IMR-90 (cell line): ENCODE measurements around the gene SAG. TPM values are rescaled to one million over a fixed set of nuclear protein-coding genes. Genes with fewer than 3 reads are reported as not detected.
"Not testable (repeated sequence)": the region's sequence is repeated elsewhere in the genome, so short reads cannot be mapped to it uniquely, and the experiment has no call there.

Experiments
- ATAC-seq: fragments of 200-7000 bp; cut with Tn5 transposase; 2 replicates; pipeline ENCODE4 v1.9.1; 2020; ENCODE audit warnings: low read depth, mild to moderate bottlenecking, moderate library complexity
- BruUV-seq: library from RNA; stranded (reverse); fragments of 400-500 nt; replicated peaks from 2 replicates; lab custom pipeline; 2021; lab: Mats Ljungman, UMichigan
- CTCF ChIA-PET: fragments of 300-600 bp; formaldehyde crosslinking; extraction: SDS; loops from one replicate; lab custom pipeline; 2021; ENCODE audit warnings: antibody characterized with exemption; lab: Yijun Ruan, JAX
- POLR2A ChIA-PET: fragments of 300-600 bp; sonication (Branson Sonifier 250); formaldehyde crosslinking; loops from one replicate; lab custom pipeline; 2022; ENCODE audit warnings: antibody characterized with exemption; ENCODE audit not compliant: unreplicated experiment; lab: Charles Lee
- DNase-seq: peaks from one replicate; pipeline ENCODE4 v3.0.0; 2013
- H2AFZ ChIP-seq: replicated peaks from 2 replicates; pipeline ENCODE3; 2013; ENCODE audit warnings: low read length, mild to moderate bottlenecking; ENCODE audit not compliant: poor library complexity
- H2AK5ac ChIP-seq: 2 replicates; pipeline ENCODE4 v1.6.1; 2013; ENCODE audit warnings: low read depth, low read length, inconsistent platforms
- H2AK9ac ChIP-seq: replicated peaks from 2 replicates; pipeline ENCODE3; 2013; ENCODE audit warnings: mild to moderate bottlenecking, low read depth, low read length, moderate library complexity; ENCODE audit not compliant: poor library complexity
- H2BK120ac ChIP-seq: 2 replicates; pipeline ENCODE4 v1.6.1; 2013; ENCODE audit warnings: low read depth, low read length, inconsistent platforms
- H2BK15ac ChIP-seq: 3 replicates; pipeline ENCODE4 v1.6.1; 2013; ENCODE audit warnings: low read depth, low read length, inconsistent platforms
- H2BK20ac ChIP-seq: 2 replicates; pipeline ENCODE4 v1.6.1; 2013; ENCODE audit warnings: low read depth, mild to moderate bottlenecking, inconsistent platforms, low read length, moderate library complexity
- H2BK5ac ChIP-seq: 2 replicates; pipeline ENCODE4 v1.6.1; 2013; ENCODE audit warnings: mild to moderate bottlenecking, low read depth, low read length, inconsistent platforms; ENCODE audit not compliant: poor library complexity, severe bottlenecking
- H3K14ac ChIP-seq: replicated peaks from 2 replicates; pipeline ENCODE4 v1.6.1; 2013; ENCODE audit warnings: low read depth, low read length, inconsistent platforms
- H3K18ac ChIP-seq: 2 replicates; pipeline ENCODE4 v1.6.1; 2013; ENCODE audit warnings: low read depth, low read length, control low read depth
- H3K23ac ChIP-seq: 2 replicates; pipeline ENCODE4 v1.6.1; 2013; ENCODE audit warnings: low read depth, low read length, inconsistent platforms
- H3K27ac ChIP-seq: 2 replicates; pipeline ENCODE4 v1.5.1; 2013; ENCODE audit warnings: mild to moderate bottlenecking, control low read depth, low read length; ENCODE audit not compliant: insufficient read depth
- H3K27me3 ChIP-seq: 2 replicates; pipeline ENCODE4 v1.6.1; 2013; ENCODE audit warnings: low read length; ENCODE audit not compliant: control insufficient read depth, insufficient read depth
- H3K36me3 ChIP-seq: 2 replicates; pipeline ENCODE4 v1.6.1; 2013; ENCODE audit warnings: low read length, mixed read lengths; ENCODE audit not compliant: control insufficient read depth, insufficient read depth
- H3K4ac ChIP-seq: 2 replicates; pipeline ENCODE4 v1.6.1; 2013; ENCODE audit warnings: low read depth, low read length, inconsistent platforms
- H3K4me1 ChIP-seq: 2 replicates; pipeline ENCODE4 v1.6.1; 2013; ENCODE audit warnings: low read length, mixed read lengths; ENCODE audit not compliant: control insufficient read depth, insufficient read depth
- H3K4me2 ChIP-seq: 2 replicates; pipeline ENCODE4 v1.6.1; 2013; ENCODE audit warnings: low read depth, mild to moderate bottlenecking, control low read depth, low read length, moderate library complexity
- H3K4me3 ChIP-seq: 2 replicates; pipeline ENCODE4 v1.5.1; 2013; ENCODE audit warnings: low read depth, mild to moderate bottlenecking, control low read depth, low read length, moderate library complexity; ENCODE audit not compliant: insufficient read depth
- H3K56ac ChIP-seq: 2 replicates; pipeline ENCODE4 v1.6.1; 2013; ENCODE audit warnings: low read length, inconsistent platforms; ENCODE audit not compliant: insufficient read depth; ENCODE audit errors: extremely low read depth
- H3K79me1 ChIP-seq, 2 experiments: 2 replicates each; pipeline ENCODE4 v1.6.1; 2013; ENCODE audit warnings: low read length in 2 of 2, inconsistent platforms in 1 of 2, low read depth in 1 of 2
- H3K9ac ChIP-seq: 2 replicates; pipeline ENCODE4 v1.6.1; 2013; ENCODE audit warnings: low read depth, low read length, control low read depth
- H3K9me1 ChIP-seq: 2 replicates; pipeline ENCODE4 v1.6.1; 2013; ENCODE audit warnings: low read length, inconsistent platforms; ENCODE audit not compliant: insufficient read depth
- H3K9me3 ChIP-seq: 2 replicates; pipeline ENCODE4 v1.6.1; 2013; ENCODE audit warnings: low read length; ENCODE audit not compliant: control insufficient read depth, insufficient read depth
- H4K20me1 ChIP-seq: 2 replicates; pipeline ENCODE4 v1.6.1; 2013; ENCODE audit warnings: low read length, inconsistent platforms; ENCODE audit not compliant: insufficient read depth
- H4K5ac ChIP-seq: 2 replicates; pipeline ENCODE4 v1.6.1; 2013; ENCODE audit warnings: mild to moderate bottlenecking, low read depth, low read length, control low read depth
- H4K8ac ChIP-seq, 2 experiments: 2 replicates each; pipeline ENCODE4 v1.6.1; 2013; ENCODE audit warnings: low read depth in 2 of 2, low read length in 2 of 2, control low read depth in 1 of 2, inconsistent platforms in 1 of 2
- H4K91ac ChIP-seq: 2 replicates; pipeline ENCODE4 v1.6.1; 2013; ENCODE audit warnings: low read depth, low read length, inconsistent platforms; ENCODE audit not compliant: insufficient read depth
- WGBS, 2 experiments: methylation state at CpG; one replicate each; pipeline versions ENCODE4 v1.1.5 to v1.1.7; 2013; ENCODE audit warnings: missing lambda C conversion rate in 2 of 2; ENCODE audit not compliant: insufficient read length in 1 of 2; ENCODE audit errors: extremely low coverage in 2 of 2; 5-methylcytosine and 5-hydroxymethylcytosine counted together
- dilution Hi-C: fragments of 300-500 bp; cut with HindIII; formaldehyde crosslinking; loops from one replicate; pipeline ENCODE4 v1.14.3; 2018; ENCODE audit warnings: low sequenced_read_pairs; ENCODE audit not compliant: unreplicated experiment
- in situ Hi-C: fragments of 300-500 bp; cut with MboI; formaldehyde crosslinking; loops from 3 replicates; pipeline ENCODE4 v1.14.3; 2019; ENCODE audit warnings: low sequenced_read_pairs, inconsistent platforms, mixed read lengths
- intact Hi-C: fragments of 100-400 bp; cut with micrococcal nuclease; formaldehyde crosslinking; loops from 2 replicates; pipeline ENCODE4 v1.10.0; 2022
- polyA plus RNA-seq, 3 experiments: library from polyadenylated mRNA; depleted of rRNA; stranded (reverse); fragments of >200 nt; gene quantifications; 2 replicates each; pipeline ENCODE4 v1.2.3, GENCODE V29; 2012; ENCODE audit warnings: low replicate concordance in 1 of 3
- total RNA-seq: library from RNA; depleted of rRNA; stranded (reverse); fragments of >200 nt; gene quantifications from 2 replicates; pipeline ENCODE4 v1.2.3, GENCODE V29; 2012

SAG gene
- total and polyA plus RNA-seq, 2 of the 4 experiments (the other 2 are of a cell fraction) = not detected

GRCh38 chr2:233374776-233375175 is 67.2 kb downstream of the SAG start:
- H4K91ac ChIP-seq, H3K4me2 ChIP-seq, H3K56ac ChIP-seq, H2AK9ac ChIP-seq, H3K9me1 ChIP-seq, H3K27me3 ChIP-seq, POLR2A ChIA-PET, H3K27ac ChIP-seq, H3K9me3 ChIP-seq, H2BK5ac ChIP-seq, ATAC-seq, in situ Hi-C loops, H3K23ac ChIP-seq, H3K4me1 ChIP-seq, H3K36me3 ChIP-seq, H2AK5ac ChIP-seq, H2AFZ ChIP-seq, H4K5ac ChIP-seq, H3K9ac ChIP-seq, BruUV-seq, dilution Hi-C loops, H4K20me1 ChIP-seq, H3K4me3 ChIP-seq, intact Hi-C loops, H2BK120ac ChIP-seq, H3K4ac ChIP-seq, H3K18ac ChIP-seq, H2BK20ac ChIP-seq, H3K14ac ChIP-seq, DNase-seq, H2BK15ac ChIP-seq, H4K8ac ChIP-seq: not testable (repeated sequence)
- H3K79me1 ChIP-seq = peaks cover 9 to 23% of the 10 kb centered on the region in 2 experiments; a peak in 3 of 4 replicates
- WGBS, 2 experiments = 100% methylated on average over 1 of the region's 11 CpGs; no CpG with 5 or more reads in 1 of the 2 experiments
- CTCF ChIA-PET = interaction anchor here (1.0 kb wide), 1 partner anchor 30 kb away, joined by 3 read pairs; no protein-coding TSS in a partner anchor
